IPS-20b (cell line): ENCODE results near the gene ADTRP.

Experiments
- H3K27ac ChIP-seq: one replicate; pipeline ENCODE4 v1.5.1; 2013; ENCODE audit warnings: low read length
- H3K27me3 ChIP-seq: 2 replicates; pipeline ENCODE4 v1.6.1; 2013; ENCODE audit warnings: mild to moderate bottlenecking, low read length, inconsistent platforms; ENCODE audit not compliant: insufficient read depth
- H3K36me3 ChIP-seq: 2 replicates; pipeline ENCODE4 v1.6.1; 2013; ENCODE audit warnings: low read depth, mild to moderate bottlenecking, inconsistent platforms, low read length, moderate library complexity; ENCODE audit not compliant: insufficient read depth
- H3K4me1 ChIP-seq: 2 replicates; pipeline ENCODE4 v1.6.1; 2013; ENCODE audit warnings: mild to moderate bottlenecking, control low read depth, inconsistent platforms, low read length, moderate library complexity; ENCODE audit not compliant: insufficient read depth
- H3K4me3 ChIP-seq: 2 replicates; pipeline ENCODE4 v1.5.1; 2013; ENCODE audit warnings: mild to moderate bottlenecking, low read length, inconsistent platforms
- H3K9ac ChIP-seq: 2 replicates; pipeline ENCODE4 v1.6.1; 2013; ENCODE audit warnings: low read depth, mild to moderate bottlenecking, inconsistent platforms, low read length, moderate library complexity
- H3K9me3 ChIP-seq: 2 replicates; pipeline ENCODE4 v1.6.1; 2013; ENCODE audit warnings: mild to moderate bottlenecking, low read depth, low read length, inconsistent platforms; ENCODE audit not compliant: insufficient read depth

ADTRP gene

GRCh38 chr6:11727998-11728961, 50.3 kb downstream of the ADTRP start:
- Histone ChIP-seq H3K27ac (no peak overlapping the region), H3K9ac (no peak overlapping the region), H3K4me1 (no peaks in the 10 kb centered on the region), H3K4me3 (no peak overlapping the region), H3K27me3 (no peaks in the 10 kb centered on the region), H3K36me3 (no peaks in the 10 kb centered on the region), H3K9me3 (no peaks in the 10 kb centered on the region)

DNA sequence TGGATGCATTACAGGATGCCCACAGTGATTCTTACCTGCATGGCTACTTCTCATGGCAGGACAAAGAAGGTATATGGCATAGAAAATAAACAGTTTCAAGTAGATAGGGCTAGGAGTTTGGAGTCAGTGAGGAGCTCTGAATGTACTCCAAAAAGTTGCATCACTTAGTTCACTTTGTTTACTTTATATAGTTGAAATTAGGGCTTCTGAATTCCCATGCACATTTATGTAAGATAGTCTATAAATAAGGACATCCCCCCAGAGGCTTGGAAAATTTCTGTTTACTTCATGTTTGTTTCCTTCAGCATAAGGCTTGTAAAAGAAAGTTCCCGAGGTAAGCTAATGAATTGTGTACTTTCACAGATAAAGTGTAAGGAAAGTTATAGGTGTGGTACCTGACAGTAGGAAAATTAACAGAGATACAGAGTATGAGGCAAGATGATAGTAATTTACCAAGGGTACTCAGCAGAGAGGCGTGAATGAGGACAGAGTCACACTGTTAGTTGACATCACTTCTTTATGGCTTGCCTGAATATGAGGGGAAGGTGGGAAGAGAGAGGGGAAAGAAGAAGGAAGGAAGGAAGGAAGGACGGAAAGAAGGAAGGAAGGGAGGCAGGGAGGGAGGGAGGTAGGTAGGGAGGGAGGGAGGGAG, 51.1 kb downstream of the ADTRP start:
- Histone ChIP-seq H3K4me3 (no peak overlapping the region), H3K27ac (no peak overlapping the region), H3K4me1 (0 out of 2 replicates have a peak, but pooled peaks cover 4% of the 10 kb centered on the region), H3K9ac (no peak overlapping the region), H3K36me3 (no peaks in the 10 kb centered on the region), H3K27me3 (no peaks in the 10 kb centered on the region), H3K9me3 (no peaks in the 10 kb centered on the region)

GRCh38 chr6:11724286-11724685, 54.3 kb downstream of the ADTRP start:
- Histone ChIP-seq H3K9me3 (no peaks in the 10 kb centered on the region), H3K9ac (no peak overlapping the region), H3K4me1 (0 out of 2 replicates have a peak, but pooled peaks cover 4% of the 10 kb centered on the region), H3K27ac (no peak overlapping the region), H3K36me3 (no peaks in the 10 kb centered on the region), H3K4me3 (no peak overlapping the region), H3K27me3 (no peaks in the 10 kb centered on the region)

- Histone ChIP-seq H3K4me3 (no peak overlapping the region), H3K9me3 (no peaks in the 10 kb centered on the region), H3K27ac (no peak overlapping the region), H3K27me3 (no peaks in the 10 kb centered on the region), H3K36me3 (no peaks in the 10 kb centered on the region), H3K9ac (no peak overlapping the region), H3K4me1 (0 out of 2 replicates have a peak, but pooled peaks cover 4% of the 10 kb centered on the region)
Observed at GRCh38 chr6:11722805-11723631, 55.6 kb downstream of the ADTRP start.

DNA sequence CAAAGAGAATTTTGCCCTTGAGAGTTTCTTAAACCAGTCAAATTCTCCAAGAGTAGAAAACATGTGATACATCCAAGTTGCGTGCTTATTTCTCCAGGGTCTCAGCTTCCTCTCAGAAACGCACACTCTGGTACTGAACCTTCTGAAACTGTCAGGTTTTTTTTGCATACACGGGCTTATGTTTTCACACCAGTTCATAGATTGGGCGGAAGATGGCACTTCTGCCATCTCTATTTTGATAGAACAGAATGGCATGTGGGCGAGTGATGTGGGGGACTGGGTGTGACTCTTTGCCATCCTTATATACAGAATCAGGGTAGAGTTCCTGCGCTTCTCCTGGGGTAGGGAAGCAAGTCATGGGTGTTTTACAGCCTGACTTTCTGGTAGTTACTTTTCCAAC, 56.4 kb downstream of the ADTRP start:
- no peaks in the 10 kb centered on the region for H3K36me3 ChIP-seq
- no peaks in the 10 kb centered on the region for H3K27me3 ChIP-seq
- H3K9me3 ChIP-seq = no peaks in the 10 kb centered on the region
- H3K4me3 ChIP-seq = no peak overlapping the region
- H3K9ac ChIP-seq = no peak overlapping the region
- H3K4me1 ChIP-seq = 0 out of 2 replicates have a peak, but pooled peaks cover 4% of the 10 kb centered on the region
- H3K27ac ChIP-seq = no peak overlapping the region

DNA sequence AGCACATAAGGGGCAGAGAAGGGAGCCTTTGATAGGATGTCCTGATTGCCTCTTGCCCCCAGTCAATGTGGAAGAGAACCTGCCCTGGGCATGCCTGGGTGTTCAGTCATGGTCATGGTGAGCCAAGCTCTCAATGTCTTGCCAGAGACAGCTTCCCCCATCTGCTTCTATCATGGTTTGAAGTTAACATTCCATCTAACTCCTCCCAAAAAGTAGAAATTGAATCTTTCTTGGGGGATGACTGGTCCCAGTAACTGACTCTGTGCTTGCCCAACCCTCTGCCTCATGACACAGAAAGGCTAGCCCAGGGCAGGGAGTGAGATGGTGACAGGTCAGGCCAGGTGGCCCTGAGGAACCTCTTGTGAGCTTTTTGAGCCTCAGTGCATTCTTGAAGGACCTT, 60.1 kb downstream of the ADTRP start:
- H3K4me3 ChIP-seq = no peak overlapping the region
- no peaks in the 10 kb centered on the region for H3K9me3 ChIP-seq
- 0 out of 2 replicates have a peak, but pooled peaks cover 4% of the 10 kb centered on the region for H3K4me1 ChIP-seq
- no peaks in the 10 kb centered on the region for H3K27me3 ChIP-seq
- no peak overlapping the region for H3K27ac ChIP-seq
- no peak overlapping the region for H3K9ac ChIP-seq
- H3K36me3 ChIP-seq = no peaks in the 10 kb centered on the region

DNA sequence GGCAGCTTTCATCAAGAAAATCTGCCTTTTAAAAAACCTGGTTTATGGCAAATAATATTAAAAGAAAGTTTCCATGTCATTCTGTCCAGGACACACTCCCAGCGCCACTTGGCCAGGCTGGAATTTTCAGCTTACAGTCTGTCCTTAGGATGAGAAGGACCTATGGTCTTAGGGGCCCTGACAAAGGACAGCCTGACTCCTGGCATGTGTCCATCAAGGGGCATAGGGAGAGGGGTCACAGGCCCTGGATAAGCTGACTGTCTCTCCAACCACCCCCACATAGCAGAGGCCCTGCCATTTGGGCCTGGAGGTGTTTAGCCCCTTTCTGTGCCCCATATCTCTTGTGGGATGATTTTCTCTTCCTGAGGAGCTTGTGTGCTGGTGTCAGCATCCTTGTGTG, 60.6 kb downstream of the ADTRP start:
- H3K36me3 ChIP-seq = no peaks in the 10 kb centered on the region
- no peak overlapping the region for H3K4me3 ChIP-seq
- 0 out of 2 replicates have a peak, but pooled peaks cover 4% of the 10 kb centered on the region for H3K4me1 ChIP-seq
- no peak overlapping the region for H3K27ac ChIP-seq
- H3K9ac ChIP-seq = no peak overlapping the region
- H3K9me3 ChIP-seq = no peaks in the 10 kb centered on the region
- H3K27me3 ChIP-seq = no peaks in the 10 kb centered on the region

GRCh38 chr6:11714798-11715285, 63.8 kb downstream of the ADTRP start:
- H3K9ac ChIP-seq = no peak overlapping the region
- no peaks in the 10 kb centered on the region for H3K4me1 ChIP-seq
- no peak overlapping the region for H3K4me3 ChIP-seq
- H3K9me3 ChIP-seq = no peaks in the 10 kb centered on the region
- no peaks in the 10 kb centered on the region for H3K36me3 ChIP-seq
- no peak overlapping the region for H3K27ac ChIP-seq
- no peaks in the 10 kb centered on the region for H3K27me3 ChIP-seq

DNA sequence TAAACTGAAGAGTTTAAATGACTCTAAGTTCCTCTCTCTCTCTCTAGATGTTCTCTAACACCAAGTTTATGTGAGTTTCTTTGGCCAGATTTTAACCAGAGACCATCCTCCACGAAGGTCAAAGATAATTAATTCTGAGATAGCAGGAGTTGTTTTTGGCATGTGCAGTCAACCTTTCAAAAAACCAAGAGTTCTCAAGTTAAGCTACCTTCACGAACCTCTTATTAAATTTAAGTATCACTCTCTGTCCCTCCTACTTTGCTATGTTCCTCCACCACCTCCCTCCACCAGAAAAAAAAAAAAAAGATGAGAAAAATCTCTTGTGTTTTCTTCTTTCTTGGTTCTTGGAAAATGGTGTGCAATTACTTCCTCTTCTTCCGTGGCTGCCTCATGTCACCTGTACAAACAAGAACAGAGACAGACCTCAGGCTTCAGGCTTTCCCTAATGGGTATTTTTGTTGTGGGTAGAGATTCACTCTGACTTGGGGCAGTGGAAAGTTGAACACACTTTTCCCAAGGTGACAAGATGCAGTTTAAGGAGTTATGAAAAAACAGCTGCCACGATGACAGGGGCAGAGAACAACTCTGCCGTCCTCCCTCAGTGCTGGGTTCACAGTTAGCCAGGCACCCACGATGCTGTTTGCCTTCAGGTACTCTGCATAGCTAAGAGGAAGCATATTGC, 64.3 kb downstream of the ADTRP start:
- H3K9me3 ChIP-seq = no peaks in the 10 kb centered on the region
- H3K9ac ChIP-seq = no peak overlapping the region
- H3K4me3 ChIP-seq = no peak overlapping the region
- no peaks in the 10 kb centered on the region for H3K36me3 ChIP-seq
- no peaks in the 10 kb centered on the region for H3K4me1 ChIP-seq
- H3K27me3 ChIP-seq = no peaks in the 10 kb centered on the region
- H3K27ac ChIP-seq = no peak overlapping the region

GRCh38 chr6:11712760-11713159, 65.8 kb downstream of the ADTRP start:
- Histone ChIP-seq H3K27ac (no peak overlapping the region), H3K9me3 (no peaks in the 10 kb centered on the region), H3K27me3 (no peaks in the 10 kb centered on the region), H3K4me3 (no peak overlapping the region), H3K9ac (no peak overlapping the region), H3K36me3 (no peaks in the 10 kb centered on the region), H3K4me1 (no peaks in the 10 kb centered on the region)
